Activated CD4-positive, alpha-beta memory T cell treated with anti-CD3 and anti-CD28 coated beads for 36 hours (primary cell): ENCODE results near the gene GRK5. TPM values are rescaled to one million over a fixed set of nuclear protein-coding genes. Genes with fewer than 3 reads are reported as not detected.

ENCODE experiments used
- CTCF ChIA-PET: fragments of 350-600 bp; sonication (Branson Sonifier 250); formaldehyde crosslinking; loops from one replicate; lab custom pipeline; 2021; ENCODE audit warnings: antibody characterized with exemption, inconsistent platforms; lab: Charles Lee
- POLR2A ChIA-PET: fragments of 350-600 bp; sonication (Branson Sonifier 250); formaldehyde crosslinking; loops from one replicate; lab custom pipeline; 2021; ENCODE audit warnings: antibody characterized with exemption; lab: Charles Lee
- DNase-seq: peaks from one replicate; pipeline ENCODE4 v3.0.0-alpha.2; 2020
- H3K27ac Mint-ChIP-seq: one replicate; pipeline ENCODE4 v1.8.0; 2021; ENCODE audit warnings: mixed read lengths
- H3K27me3 Mint-ChIP-seq: one replicate; pipeline ENCODE4 v1.8.0; 2021; ENCODE audit warnings: mixed read lengths
- H3K36me3 Mint-ChIP-seq: one replicate; pipeline ENCODE4 v1.8.0; 2021; ENCODE audit warnings: mixed read lengths
- H3K4me1 Mint-ChIP-seq: one replicate; pipeline ENCODE4 v1.8.0; 2021; ENCODE audit warnings: low read depth, mixed read lengths
- H3K4me3 Mint-ChIP-seq: one replicate; pipeline ENCODE4 v1.8.0; 2021; ENCODE audit warnings: mild to moderate bottlenecking, mixed read lengths
- H3K9me3 Mint-ChIP-seq: one replicate; pipeline ENCODE4 v1.8.0; 2021; ENCODE audit warnings: mixed read lengths
- intact Hi-C: fragments of 100-400 bp; cut with micrococcal nuclease; formaldehyde crosslinking; loops from one replicate; pipeline ENCODE4 v1.15.1; 2023
- total RNA-seq, 2 experiments: library from RNA; stranded (reverse); gene quantifications; one replicate each; pipeline ENCODE4 v1.2.3, GENCODE V29; 2021

The GRK5 gene
- total RNA-seq, 2 experiments from 2014 or later: 22.7 to 23.0 TPM

- CTCF ChIA-PET: no interaction called here
- Mint-ChIP-seq H3K27ac (peak overlapping the region; percentile 10), H3K36me3 (no peaks in the 10 kb centered on the region), H3K9me3 (peaks cover 3% of the 10 kb centered on the region), H3K4me1 (peaks cover 54% of the 10 kb centered on the region), H3K4me3 (peak overlapping the region; percentile 38), H3K27me3 (peaks cover 5% of the 10 kb centered on the region)
- DNase-seq: peak; percentile 86
- intact Hi-C loops: loop anchor here (2.0 kb wide), 3 partner anchors 181 to 341 kb away; no protein-coding TSS in a partner anchor
- POLR2A ChIA-PET: interaction anchor here (0.6 to 0.9 kb wide), 2 partner anchors 106 to 209 kb away, joined by 3 to 4 read pairs; partner anchors contain the start of gene GRK5
These were observed 106.3 kb downstream of the GRK5 start for GRCh38 chr10:119313644-119314043.

- CTCF ChIA-PET: no interaction called here
- POLR2A ChIA-PET: interaction anchor here (0.6 to 3.0 kb wide), 4 partner anchors 8 to 208 kb away, joined by 3 to 17 read pairs (median 4); partner anchors contain the start of gene GRK5
- intact Hi-C loops: loop anchor here (2.0 kb wide), 3 partner anchors 181 to 341 kb away; no protein-coding TSS in a partner anchor
- H3K36me3 Mint-ChIP-seq: no peaks in the 10 kb centered on the region
- H3K4me1 Mint-ChIP-seq: peaks cover 54% of the 10 kb centered on the region
- H3K4me3 Mint-ChIP-seq: no peak overlapping the region
- peak overlapping the region; percentile 10 for H3K27ac Mint-ChIP-seq
- DNase-seq: no peak
- H3K27me3 Mint-ChIP-seq: peaks cover 5% of the 10 kb centered on the region
- peaks cover 3% of the 10 kb centered on the region for H3K9me3 Mint-ChIP-seq
These were observed 106.7 kb downstream of the GRK5 start for GRCh38 chr10:119314061-119314460.

GRCh38 chr10:119314486-119314885 is 107.1 kb downstream of the GRK5 start:
- CTCF ChIA-PET: no interaction called here
- intact Hi-C loops: loop anchor here (2.0 kb wide), 3 partner anchors 182 to 340 kb away; no protein-coding TSS in a partner anchor

GRCh38 chr10:119315128-119316001 is 108.0 kb downstream of the GRK5 start:
- peaks cover 3% of the 10 kb centered on the region for H3K9me3 Mint-ChIP-seq
- intact Hi-C loops: loop anchor here (1.0 to 5.0 kb wide), 11 partner anchors 9 to 339 kb away; no protein-coding TSS in a partner anchor
- ChIA-PET CTCF (interaction anchor here (0.8 to 1.7 kb wide), 5 partner anchors 9 to 136 kb away, joined by 3 to 7 read pairs (median 4); partner anchors contain the start of gene GRK5), POLR2A (interaction anchor here (1.0 to 3.0 kb wide), 7 partner anchors 8 to 184 kb away, joined by 3 to 17 read pairs (median 4); partner anchors contain the start of gene GRK5)
- peaks cover 53% of the 10 kb centered on the region for H3K4me1 Mint-ChIP-seq
- H3K36me3 Mint-ChIP-seq: no peaks in the 10 kb centered on the region
- H3K4me3 Mint-ChIP-seq: peak overlapping the region; percentile 49
- DNase-seq: peak; percentile 90
- peak overlapping the region; percentile 91 for H3K27ac Mint-ChIP-seq
- H3K27me3 Mint-ChIP-seq: peaks cover 5% of the 10 kb centered on the region

More at GRCh38 chr10:119314486-119314885, 107.1 kb downstream of the GRK5 start:
- peaks cover 52% of the 10 kb centered on the region for H3K4me1 Mint-ChIP-seq
- peaks cover 3% of the 10 kb centered on the region for H3K9me3 Mint-ChIP-seq
- no peak for DNase-seq
- POLR2A ChIA-PET: interaction anchor here (0.6 to 3.0 kb wide), 4 partner anchors 9 to 208 kb away, joined by 3 to 17 read pairs (median 4); partner anchors contain the start of gene GRK5
- no peaks in the 10 kb centered on the region for H3K36me3 Mint-ChIP-seq
- no peak overlapping the region for H3K4me3 Mint-ChIP-seq
- peaks cover 5% of the 10 kb centered on the region for H3K27me3 Mint-ChIP-seq
- no peak overlapping the region for H3K27ac Mint-ChIP-seq

- Mint-ChIP-seq H3K9me3 (peaks cover 3% of the 10 kb centered on the region), H3K4me3 (peak overlapping the region; percentile 49), H3K27me3 (peaks cover 5% of the 10 kb centered on the region), H3K4me1 (peaks cover 55% of the 10 kb centered on the region), H3K27ac (peak overlapping the region; percentile 91), H3K36me3 (no peaks in the 10 kb centered on the region)
- DNase-seq: no peak
- POLR2A ChIA-PET: interaction anchor here (1.0 to 3.0 kb wide), 8 partner anchors 9 to 184 kb away, joined by 3 to 17 read pairs (median 4); partner anchors contain the start of gene GRK5
- CTCF ChIA-PET: interaction anchor here (1.0 to 1.7 kb wide), 4 partner anchors 10 to 117 kb away, joined by 3 to 7 read pairs (median 6); partner anchors contain the start of gene GRK5
- intact Hi-C loops: loop anchor here (5.0 kb wide), 1 partner anchor 101 kb away; no protein-coding TSS in a partner anchor
These were observed 108.6 kb downstream of the GRK5 start for GRCh38 chr10:119316002-119316358.

- H3K27ac Mint-ChIP-seq: peak overlapping the region; percentile 91
- POLR2A ChIA-PET: interaction anchor here (1.1 to 3.0 kb wide), 3 partner anchors 11 to 46 kb away, joined by 4 to 17 read pairs (median 4); no protein-coding TSS in a partner anchor
- H3K4me1 Mint-ChIP-seq: peaks cover 53% of the 10 kb centered on the region
- peaks cover 3% of the 10 kb centered on the region for H3K9me3 Mint-ChIP-seq
- H3K27me3 Mint-ChIP-seq: peaks cover 5% of the 10 kb centered on the region
- no peak for DNase-seq
- H3K36me3 Mint-ChIP-seq: no peaks in the 10 kb centered on the region
- intact Hi-C loops: loop anchor here (5.0 kb wide), 1 partner anchor 101 kb away; no protein-coding TSS in a partner anchor
- CTCF ChIA-PET: interaction anchor here (1.4 to 1.7 kb wide), 2 partner anchors 11 to 48 kb away, joined by 4 to 7 read pairs; no protein-coding TSS in a partner anchor
- no peak overlapping the region for H3K4me3 Mint-ChIP-seq
These were observed 109.3 kb downstream of the GRK5 start for GRCh38 chr10:119316729-119317097.

- ChIA-PET POLR2A (no interaction called here), CTCF (no interaction called here)
- H3K4me3 Mint-ChIP-seq: no peak overlapping the region
- no peak for DNase-seq
- no peaks in the 10 kb centered on the region for H3K9me3 Mint-ChIP-seq
- peaks cover 41% of the 10 kb centered on the region for H3K4me1 Mint-ChIP-seq
- intact Hi-C loops: loop anchor here (5.0 kb wide), 1 partner anchor 99 kb away; no protein-coding TSS in a partner anchor
- H3K27ac Mint-ChIP-seq: no peak overlapping the region
- H3K27me3 Mint-ChIP-seq: no peaks in the 10 kb centered on the region
- no peaks in the 10 kb centered on the region for H3K36me3 Mint-ChIP-seq
These were observed 111.2 kb downstream of the GRK5 start for GRCh38 chr10:119318411-119319160.

GRCh38 chr10:119319161-119319919 is 112.0 kb downstream of the GRK5 start:
- no peak overlapping the region for H3K4me3 Mint-ChIP-seq
- H3K9me3 Mint-ChIP-seq: no peaks in the 10 kb centered on the region
- H3K27ac Mint-ChIP-seq: no peak overlapping the region
- DNase-seq: no peak
- no peaks in the 10 kb centered on the region for H3K27me3 Mint-ChIP-seq
- H3K36me3 Mint-ChIP-seq: no peaks in the 10 kb centered on the region
- ChIA-PET CTCF (interaction anchor here (0.9 kb wide), 2 partner anchors 10 to 126 kb away, joined by 3 read pairs; no protein-coding TSS in a partner anchor), POLR2A (no interaction called here)
- peaks cover 33% of the 10 kb centered on the region for H3K4me1 Mint-ChIP-seq
- intact Hi-C loops: loop anchor here (5.0 kb wide), 1 partner anchor 98 kb away; no protein-coding TSS in a partner anchor

GRCh38 chr10:119319920-119320258 is 112.5 kb downstream of the GRK5 start:
- ChIA-PET POLR2A (no interaction called here), CTCF (interaction anchor here (0.9 to 1.1 kb wide), 3 partner anchors 10 to 125 kb away, joined by 3 to 4 read pairs (median 3); no protein-coding TSS in a partner anchor)
- no peak overlapping the region for H3K27ac Mint-ChIP-seq

GRCh38 chr10:119320981-119321380 is 113.6 kb downstream of the GRK5 start:
- ChIA-PET CTCF (interaction anchor here (1.0 to 1.1 kb wide), 2 partner anchors 95 to 122 kb away, joined by 4 read pairs; no protein-coding TSS in a partner anchor), POLR2A (no interaction called here)
- Mint-ChIP-seq H3K27me3 (no peaks in the 10 kb centered on the region), H3K9me3 (no peaks in the 10 kb centered on the region), H3K27ac (no peak overlapping the region), H3K4me3 (no peak overlapping the region), H3K36me3 (no peaks in the 10 kb centered on the region), H3K4me1 (peaks cover 17% of the 10 kb centered on the region)
- intact Hi-C loops: no loop called here
- no peak for DNase-seq

More at GRCh38 chr10:119319920-119320258, 112.5 kb downstream of the GRK5 start:
- DNase-seq: no peak
- H3K4me1 Mint-ChIP-seq: peaks cover 27% of the 10 kb centered on the region
- no peak overlapping the region for H3K4me3 Mint-ChIP-seq
- intact Hi-C loops: loop anchor here (5.0 kb wide), 1 partner anchor 97 kb away; no protein-coding TSS in a partner anchor
- H3K36me3 Mint-ChIP-seq: no peaks in the 10 kb centered on the region
- H3K27me3 Mint-ChIP-seq: no peaks in the 10 kb centered on the region
- no peaks in the 10 kb centered on the region for H3K9me3 Mint-ChIP-seq
